GM10266 (cell line): ENCODE results near the gene TIMM9.
"Not testable (repeated sequence)": the region's sequence is repeated elsewhere in the genome, so short reads cannot be mapped to it uniquely, and the experiment has no call there.

ENCODE experiments used
- DNase-seq: peaks from one replicate; pipeline ENCODE4 v3.0.0; 2012; ENCODE audit errors: extremely low spot score
- CTCF ChIP-seq: IDR thresholded peaks from 2 replicates; pipeline ENCODE4 v1.5.1; 2012; ENCODE audit warnings: mild to moderate bottlenecking, low read depth; ENCODE audit not compliant: control insufficient read depth, insufficient read depth; ENCODE audit errors: missing control alignments

TIMM9 gene

GRCh38 chr14:58367296-58367695, 60.0 kb downstream of the TIMM9 start:
- no peak for TF ChIP-seq CTCF
- DNase-seq, result no peak

- DNase-seq, result no peak
- TF ChIP-seq CTCF, result no peak
Measured at GRCh38 chr14:58364316-58364715, 63.0 kb downstream of the TIMM9 start.

- peak; percentile 40 for TF ChIP-seq CTCF
- peak; percentile 16 for DNase-seq
Measured at GRCh38 chr14:58362798-58363412, 64.4 kb downstream of the TIMM9 start.

GRCh38 chr14:58362272-58362671, 65.1 kb downstream of the TIMM9 start:
- DNase-seq, result not testable (repeated sequence)
